B cell (primary cell): Measurements from ENCODE around the gene THADA.

ENCODE experiments used
- CTCF ChIP-seq: fragments of 200-600 bp; IDR thresholded peaks from one replicate; pipeline ENCODE4 v1.8.0; 2022; ENCODE audit warnings: antibody characterized with exemption, mild to moderate bottlenecking
- EZH2 ChIP-seq: IDR thresholded peaks from 2 replicates; pipeline ENCODE4 v1.6.1; 2012; ENCODE audit warnings: borderline replicate concordance, low read depth, mild to moderate bottlenecking, moderate library complexity, low read length; ENCODE audit not compliant: insufficient read depth, poor library complexity, severe bottlenecking

GRCh38 chr2:43475922-43476321 is 119.9 kb downstream of the THADA start:
- TF ChIP-seq CTCF (no peak), EZH2 (no peak)
